Measurements from ENCODE around the gene TBCD.
"Not testable (repeated sequence)": the region's sequence is repeated elsewhere in the genome, so short reads cannot be mapped to it uniquely, and the experiment has no call there.

TBCD gene

DNA sequence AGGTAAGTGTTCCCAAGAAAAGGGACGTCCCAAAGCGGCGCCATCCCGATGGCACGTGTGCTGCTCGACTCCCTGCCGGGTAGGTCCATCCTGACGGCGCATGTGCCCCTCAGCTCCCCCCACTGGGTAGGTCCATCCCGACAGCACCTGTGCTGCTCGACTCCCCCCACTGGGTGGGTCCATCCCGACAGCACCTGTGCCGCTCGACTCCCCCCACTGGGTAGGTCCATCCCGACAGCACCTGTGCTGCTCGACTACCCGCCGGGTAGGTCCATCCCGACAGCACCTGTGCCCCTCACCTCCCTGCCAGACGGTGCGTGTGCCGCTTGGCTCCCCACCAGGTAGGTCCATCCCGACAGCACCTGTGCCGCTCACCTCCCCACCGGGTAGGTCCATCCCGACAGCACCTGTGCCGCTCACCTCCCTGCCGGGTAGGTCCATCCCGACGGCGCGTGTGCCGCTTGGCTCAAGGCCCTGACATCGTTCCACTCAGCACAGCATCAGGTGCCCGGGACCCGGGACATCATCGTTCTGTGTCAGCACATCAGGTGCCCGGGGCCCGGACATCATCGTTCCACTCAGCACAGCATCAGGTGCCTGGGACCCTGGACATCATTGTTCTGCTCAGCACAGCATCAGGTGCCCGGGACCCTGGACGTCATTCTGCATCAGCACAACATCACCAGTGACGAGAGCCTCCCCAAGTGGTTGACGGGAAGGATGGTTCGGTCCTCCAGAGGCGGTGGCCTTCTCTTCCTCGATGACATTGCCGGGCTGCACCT lies 22.2 kb upstream of the TBCD start:
- no peak for DNase-seq (ENCODE audit: low read depth)

DNA sequence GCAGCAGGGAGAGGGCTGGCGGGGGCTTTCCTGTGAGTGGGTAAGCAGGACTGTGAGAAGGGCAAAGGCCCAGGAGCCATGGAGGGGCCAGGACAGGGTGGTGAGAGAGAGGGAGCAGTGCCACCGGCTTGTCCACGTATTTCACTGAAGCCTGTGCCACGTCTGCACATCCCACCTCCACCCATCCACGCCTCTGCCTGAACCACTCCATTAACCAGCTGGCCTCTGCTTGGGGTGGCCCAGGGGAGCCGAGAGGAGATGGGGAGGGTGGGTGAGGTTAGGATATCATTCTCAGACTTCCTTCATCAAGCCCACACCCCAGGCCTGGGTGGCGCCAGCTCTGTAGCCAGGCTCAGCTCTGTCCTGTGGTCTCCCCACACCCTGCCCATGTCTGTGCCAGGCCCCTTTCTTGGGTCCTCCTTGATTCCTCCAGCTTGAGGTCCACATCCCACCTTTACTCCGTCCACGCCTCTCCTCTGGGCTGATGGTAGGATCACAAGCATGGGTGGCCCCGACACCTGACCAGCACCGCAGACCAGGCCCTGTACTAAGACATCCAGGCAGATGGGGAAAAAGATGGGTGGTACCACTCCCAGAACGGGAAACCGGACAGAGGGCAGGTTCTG lies 19.6 kb upstream of the TBCD start:
- no peak for DNase-seq (ENCODE audit: low read depth)

DNA sequence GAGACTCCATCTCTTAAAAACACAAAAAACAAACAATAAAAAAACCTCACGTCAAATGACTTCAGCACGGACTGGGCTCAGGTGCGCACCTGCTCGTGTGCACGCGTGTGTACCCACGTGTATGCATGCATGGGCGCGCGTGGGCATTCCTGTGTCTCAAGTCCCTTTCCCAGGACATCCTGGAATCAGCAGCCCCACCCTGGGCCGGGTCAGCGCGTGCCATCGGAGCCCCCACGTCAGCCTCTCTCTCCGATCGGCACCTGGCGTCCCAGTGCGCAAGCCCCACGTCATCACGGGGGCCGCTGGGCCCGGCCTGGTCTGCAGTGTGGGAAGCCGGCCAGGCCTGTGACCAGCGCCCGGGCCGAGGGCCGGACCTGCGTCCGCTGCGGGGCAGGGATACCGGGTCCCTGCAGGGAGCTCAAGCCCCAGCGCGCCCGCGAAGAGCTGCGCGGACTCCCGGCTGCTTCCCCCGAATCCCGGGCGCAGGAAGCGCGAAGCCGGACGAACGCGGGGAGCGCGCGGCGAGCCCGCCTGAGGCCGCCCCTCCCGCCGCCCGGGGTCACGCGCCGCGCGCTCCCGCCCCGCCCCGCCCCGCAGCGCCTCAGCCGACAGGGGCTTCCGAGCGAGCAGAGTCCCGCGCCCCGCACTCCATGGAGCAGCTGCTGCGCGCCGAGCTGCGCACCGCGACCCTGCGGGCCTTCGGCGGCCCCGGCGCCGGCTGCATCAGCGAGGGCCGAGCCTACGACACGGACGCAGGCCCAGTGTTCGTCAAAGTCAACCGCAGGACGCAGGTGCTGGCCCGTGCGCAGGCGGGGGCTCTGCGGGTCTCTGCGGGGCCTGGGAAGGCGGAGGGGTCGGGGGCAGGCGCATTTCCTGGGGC lies 16.6 kb upstream of the TBCD start, which contains the start of gene FN3K:
TSS of gene FN3K (plus strand) at position 629 of the 880 bp plus-strand sequence. CDS start at position 651, 22 bp downstream.
- peak; percentile 56 for DNase-seq (ENCODE audit: low read depth)

DNA sequence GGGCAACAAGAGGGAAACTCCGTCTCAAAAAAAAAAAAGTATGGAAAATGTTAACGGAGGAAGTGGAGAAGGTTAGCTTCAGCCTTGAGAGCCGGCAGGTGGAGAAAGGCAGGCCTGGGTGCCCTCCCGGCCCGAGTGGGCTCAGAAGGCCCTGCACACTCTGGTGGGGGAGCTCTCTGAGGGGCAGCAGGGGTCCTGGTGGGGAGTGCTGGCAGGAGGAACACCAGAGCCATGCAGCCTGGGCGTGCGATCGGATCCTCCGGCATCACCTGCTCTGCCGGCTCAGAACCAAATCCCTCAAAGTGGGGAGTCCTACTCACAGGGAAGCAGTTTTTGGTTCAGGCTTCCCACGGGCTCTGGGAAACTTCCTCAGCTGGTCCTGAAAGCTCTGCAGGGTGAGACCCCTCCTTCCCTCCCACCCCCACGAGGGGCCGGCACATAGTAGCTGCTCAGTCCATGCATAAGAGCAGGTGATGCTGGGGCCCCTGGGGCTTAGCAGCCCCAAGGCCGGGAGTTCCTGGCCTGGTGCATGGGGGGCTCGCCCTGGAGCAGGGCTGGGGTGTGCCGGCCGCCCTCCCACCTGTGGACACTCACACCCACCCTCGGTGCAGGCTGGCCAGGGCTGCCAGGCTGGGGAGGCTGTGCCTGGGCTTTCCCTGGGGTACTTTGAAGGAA lies 15.2 kb upstream of the TBCD start:
- no peak for DNase-seq (ENCODE audit: low read depth)

DNA sequence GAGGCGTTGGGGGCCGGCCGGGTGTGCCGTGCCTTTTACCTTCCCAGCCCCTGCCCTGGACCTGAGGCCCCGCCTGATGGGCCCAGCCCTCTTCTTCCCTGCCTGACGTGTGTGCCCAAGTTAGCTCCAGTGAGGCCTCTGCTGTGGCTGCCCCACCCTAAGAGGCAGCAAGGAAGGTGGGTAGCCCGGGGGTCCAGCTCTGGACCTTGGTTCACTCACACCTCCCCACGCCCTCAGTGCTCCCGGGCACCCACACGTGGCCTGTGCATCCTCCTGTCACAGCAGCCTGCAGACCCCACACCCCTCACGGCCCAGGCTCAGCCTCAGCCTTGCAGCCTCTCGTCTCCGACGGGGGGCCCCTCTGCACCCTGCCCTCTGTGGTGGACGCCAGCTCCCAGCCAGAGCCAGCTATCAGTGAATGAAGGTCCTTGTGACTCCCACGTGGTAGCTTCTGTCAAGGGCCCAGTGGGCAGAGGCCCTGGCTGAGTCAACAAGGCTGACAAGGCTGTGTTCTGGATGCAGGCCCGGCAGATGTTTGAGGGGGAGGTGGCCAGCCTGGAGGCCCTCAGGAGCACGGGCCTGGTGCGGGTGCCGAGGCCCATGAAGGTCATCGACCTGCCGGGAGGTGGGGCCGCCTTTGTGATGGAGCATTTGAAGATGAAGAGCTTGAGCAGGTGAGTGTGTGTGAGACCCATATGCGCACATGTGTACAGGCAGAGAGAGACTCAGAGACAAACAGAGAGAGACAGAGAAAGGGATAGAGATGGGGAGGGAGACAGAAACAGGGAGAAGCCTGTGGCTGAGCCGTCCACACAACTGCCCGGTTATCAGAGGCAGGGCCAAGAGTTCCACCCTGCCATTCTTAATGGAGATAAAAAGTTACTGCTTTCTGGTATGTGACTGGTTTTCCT lies 13.6 kb upstream of the TBCD start:
- no peak for DNase-seq (ENCODE audit: low read depth)

DNA sequence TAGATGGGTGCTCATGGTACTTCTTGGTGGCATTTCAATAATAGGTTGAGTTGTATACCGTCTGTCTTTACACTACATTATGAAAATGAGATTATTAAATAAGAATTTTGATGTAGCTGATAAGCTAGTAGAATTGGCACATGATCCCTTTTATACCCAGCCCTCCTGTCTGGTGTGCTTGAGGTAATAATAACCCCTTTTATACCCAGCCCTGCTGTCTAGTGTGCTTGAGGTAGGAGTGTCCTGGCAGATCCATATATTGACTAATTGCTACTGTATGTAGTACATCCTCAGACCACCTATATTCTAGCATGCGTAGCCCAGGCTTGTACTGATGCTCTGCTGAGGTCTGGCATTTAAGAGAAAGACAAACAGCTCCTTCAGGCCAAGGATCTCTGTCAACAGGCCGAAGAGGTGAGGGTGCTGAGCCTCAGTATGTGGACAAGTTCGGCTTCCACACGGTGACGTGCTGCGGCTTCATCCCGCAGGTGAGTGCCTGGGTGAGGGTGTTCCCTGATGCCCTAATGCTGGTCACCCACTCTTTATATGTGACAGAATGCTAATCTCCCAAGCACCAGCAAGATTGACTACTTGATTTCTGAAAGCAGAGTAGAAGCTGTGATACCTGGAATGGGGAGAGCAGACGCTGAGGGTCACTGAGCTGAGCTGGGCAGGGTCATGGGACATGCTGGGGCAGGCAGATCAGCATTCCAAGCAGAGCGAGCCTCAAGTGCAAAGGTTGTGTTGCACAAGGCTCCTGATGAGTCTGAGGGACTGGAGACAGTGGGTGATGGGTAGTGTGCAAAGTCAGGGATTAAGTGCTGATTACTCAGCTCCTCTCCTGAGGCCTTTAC lies 10.7 kb upstream of the TBCD start:
- DNase-seq (ENCODE audit: low read depth) = no peak

DNA sequence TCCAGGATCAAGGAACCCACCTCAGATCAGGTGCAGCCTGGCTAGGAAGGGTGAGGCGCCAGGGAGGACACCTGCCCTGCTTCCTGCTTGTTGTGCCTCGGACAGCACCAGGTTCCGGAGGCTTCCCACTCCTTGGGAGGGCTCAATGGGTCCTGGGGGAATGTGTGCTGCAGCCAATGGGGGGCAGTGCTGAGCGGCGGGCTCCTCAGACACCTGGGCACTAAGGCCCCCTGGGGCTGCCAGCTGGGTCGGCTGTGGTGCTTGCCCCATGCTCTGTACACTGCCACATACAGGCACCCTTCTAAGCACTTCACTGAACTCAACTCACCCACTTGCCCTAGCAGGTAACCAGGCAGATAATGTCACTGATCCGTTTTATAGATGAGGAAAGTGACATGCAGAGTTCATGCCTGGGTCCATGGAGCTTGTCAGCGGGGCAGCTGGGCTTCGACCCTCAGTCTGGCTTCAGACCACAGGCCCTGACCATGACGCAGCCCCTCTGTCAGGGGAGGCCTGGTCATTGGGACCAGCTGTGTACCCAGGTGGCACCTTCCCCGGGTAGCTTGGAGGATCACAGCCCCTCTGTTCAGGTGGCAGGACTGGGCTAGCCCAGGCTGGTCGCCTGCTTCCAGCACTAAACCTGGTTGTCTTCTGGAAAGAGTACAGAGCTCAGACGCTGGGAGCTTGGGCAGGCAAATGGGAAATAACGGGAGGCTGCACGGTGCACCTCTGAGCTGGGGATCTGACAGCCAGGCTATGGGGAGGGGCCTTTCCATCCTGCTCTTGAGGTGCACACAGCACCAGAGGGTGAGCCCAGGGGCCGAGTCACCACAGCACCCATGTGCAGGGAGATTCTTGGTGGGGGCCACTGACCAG lies 8.3 kb upstream of the TBCD start:
- no peak for DNase-seq (ENCODE audit: low read depth)

DNA sequence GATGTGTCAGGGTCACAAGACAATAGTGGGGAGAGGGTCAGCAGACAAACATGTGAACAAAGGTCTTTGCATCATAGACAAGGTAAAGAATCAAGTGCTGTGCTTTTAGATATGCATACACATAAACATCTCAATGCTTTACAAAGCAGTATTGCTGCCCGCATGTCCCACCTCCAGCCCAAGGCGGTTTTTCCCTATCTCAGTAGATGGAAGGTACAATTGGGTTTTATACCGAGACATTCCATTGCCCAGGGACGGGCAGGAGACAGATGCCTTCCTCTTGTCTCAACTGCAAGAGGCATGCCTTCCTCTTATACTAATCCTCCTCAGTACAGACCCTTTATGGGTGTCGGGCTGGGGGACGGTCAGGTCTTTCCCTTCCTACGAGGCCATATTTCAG lies 7.1 kb upstream of the TBCD start:
- not testable (repeated sequence) for DNase-seq (ENCODE audit: low read depth)

DNA sequence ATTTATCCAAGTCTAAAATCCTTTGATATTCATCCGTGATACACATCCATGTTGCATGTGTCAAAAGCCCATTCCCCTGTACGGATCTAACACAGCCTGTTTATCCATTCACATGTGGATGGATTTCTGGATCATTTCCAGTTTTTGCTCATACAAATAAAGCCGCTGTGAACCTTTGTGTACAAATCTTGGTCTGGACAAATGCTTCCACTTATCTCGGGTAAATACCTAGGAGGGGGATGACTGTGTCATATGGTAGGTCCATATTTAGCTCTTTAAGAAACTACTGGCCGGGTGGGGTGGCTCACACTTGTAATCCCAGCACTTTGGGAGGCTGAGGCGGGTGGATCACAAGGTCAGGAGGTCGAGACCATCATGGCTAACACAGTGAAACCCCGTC lies 6.3 kb upstream of the TBCD start:
- DNase-seq (ENCODE audit: low read depth) = no peak

DNA sequence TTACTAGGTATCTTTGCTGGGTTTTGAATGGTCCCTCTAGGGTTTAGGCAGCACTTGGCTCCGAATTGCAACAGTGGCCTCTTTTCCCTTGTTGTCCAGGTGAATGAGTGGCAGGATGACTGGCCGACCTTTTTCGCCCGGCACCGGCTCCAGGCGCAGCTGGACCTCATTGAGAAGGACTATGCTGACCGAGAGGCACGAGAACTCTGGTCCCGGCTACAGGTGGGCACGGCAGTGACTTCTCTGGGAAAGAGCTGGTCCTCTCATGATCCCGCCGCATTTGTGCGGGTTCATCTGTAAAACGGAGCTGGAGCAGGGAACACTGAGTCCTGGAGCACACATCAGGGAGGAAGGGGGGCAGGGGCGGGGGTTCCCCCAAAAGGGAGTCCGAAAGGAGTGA lies 3.1 kb upstream of the TBCD start:
- no peak for DNase-seq (ENCODE audit: low read depth)

DNA sequence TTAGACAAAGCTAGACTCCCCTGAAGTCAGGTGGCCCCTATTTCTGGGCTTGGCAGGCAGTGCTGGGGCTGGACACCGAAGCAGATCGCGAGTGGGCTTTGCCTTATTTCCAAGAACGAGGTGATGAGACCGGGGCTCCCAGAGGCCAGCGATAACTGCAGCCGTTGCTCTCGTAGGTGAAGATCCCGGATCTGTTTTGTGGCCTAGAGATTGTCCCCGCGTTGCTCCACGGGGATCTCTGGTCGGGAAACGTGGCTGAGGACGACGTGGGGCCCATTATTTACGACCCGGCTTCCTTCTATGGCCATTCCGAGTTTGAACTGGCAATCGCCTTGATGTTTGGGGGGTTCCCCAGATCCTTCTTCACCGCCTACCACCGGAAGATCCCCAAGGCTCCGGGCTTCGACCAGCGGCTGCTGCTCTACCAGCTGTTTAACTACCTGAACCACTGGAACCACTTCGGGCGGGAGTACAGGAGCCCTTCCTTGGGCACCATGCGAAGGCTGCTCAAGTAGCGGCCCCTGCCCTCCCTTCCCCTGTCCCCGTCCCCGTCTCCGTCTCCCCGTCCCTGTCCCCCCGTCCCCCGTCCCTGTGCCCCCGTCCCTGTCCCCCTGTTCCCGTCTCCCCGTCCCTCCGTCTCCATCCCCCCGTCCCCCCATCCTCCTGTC lies 1.5 kb upstream of the TBCD start:
- DNase-seq (ENCODE audit: low read depth) = no peak

DNA sequence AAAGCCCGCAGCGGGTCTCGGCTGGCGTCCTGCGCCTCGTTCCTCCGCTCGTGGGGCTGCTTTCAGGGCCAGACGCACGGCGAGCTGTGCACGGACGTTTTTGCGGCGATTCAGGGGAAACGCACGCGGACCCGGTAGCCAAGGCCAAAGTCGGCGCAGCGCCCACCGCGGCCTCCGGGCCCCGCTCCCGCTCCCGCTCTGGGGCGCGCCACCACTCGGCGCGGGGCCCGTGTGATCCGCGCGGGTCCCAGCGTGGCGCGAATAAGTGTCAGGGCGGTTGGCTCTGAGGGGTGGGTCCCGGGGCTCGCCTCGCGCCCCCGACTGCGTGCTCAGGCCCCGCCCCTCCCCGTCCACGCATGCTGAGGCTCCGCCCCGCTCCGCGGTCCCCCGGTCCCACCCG lies 694 bp upstream of the TBCD start:
- no peak for DNase-seq (ENCODE audit: low read depth)

DNA sequence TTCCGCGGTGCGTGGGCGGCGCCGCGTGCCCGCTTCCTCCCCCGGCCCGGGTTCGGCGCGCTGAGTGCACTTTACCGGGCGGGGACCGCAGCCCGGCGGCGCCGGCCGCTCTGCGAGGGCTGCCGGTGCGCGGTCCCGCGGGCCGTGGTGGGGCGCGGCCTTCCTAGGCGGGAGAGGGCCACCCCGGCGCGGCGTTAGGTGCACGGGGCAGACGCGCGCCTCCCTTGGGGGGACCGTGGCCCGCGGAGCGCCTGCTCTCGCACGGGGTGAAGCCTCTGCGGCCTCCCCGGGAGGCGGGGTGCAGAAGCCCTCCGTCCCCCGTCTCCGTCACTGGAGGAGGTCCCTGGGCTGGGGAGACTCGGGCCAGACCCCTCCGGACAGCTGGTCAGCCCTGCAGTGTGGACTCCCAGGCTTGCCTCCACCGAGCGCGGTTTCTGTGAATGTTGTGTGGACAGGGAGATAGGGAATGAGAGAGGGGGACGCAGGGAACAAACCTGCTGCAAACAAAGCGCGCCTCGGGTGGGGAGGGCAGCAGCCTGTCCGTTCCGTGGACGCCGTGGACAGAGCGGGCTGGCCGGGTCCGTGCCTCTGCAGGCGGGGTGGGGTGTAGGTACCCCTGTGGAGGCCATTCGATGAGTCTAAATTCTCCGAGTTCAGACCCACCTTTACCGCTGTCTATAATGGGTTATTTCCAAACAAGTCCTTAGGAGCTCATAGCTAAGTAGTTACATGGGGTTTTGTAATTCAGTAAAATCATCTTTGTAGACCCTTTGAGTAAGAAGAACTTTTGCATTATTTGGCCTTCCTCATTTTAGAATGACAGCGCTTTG lies 721 bp downstream of the TBCD start:
- peak; percentile 45 for DNase-seq (ENCODE audit: low read depth)

DNA sequence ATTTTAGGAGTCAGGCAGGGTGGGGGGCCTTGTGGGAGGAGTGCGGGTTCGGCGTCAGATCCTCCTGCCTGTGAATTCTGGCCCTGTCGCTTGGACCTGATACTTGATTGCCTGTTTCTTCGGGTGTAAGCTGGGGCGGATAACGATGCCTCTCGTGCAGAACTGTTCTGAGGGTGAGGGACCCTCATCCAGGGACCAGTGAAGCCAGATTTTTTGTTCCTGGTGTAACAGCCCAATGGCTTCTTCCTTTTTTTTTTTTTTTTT lies 1.3 kb downstream of the TBCD start:
- DNase-seq (ENCODE audit: low read depth) = no peak

DNA sequence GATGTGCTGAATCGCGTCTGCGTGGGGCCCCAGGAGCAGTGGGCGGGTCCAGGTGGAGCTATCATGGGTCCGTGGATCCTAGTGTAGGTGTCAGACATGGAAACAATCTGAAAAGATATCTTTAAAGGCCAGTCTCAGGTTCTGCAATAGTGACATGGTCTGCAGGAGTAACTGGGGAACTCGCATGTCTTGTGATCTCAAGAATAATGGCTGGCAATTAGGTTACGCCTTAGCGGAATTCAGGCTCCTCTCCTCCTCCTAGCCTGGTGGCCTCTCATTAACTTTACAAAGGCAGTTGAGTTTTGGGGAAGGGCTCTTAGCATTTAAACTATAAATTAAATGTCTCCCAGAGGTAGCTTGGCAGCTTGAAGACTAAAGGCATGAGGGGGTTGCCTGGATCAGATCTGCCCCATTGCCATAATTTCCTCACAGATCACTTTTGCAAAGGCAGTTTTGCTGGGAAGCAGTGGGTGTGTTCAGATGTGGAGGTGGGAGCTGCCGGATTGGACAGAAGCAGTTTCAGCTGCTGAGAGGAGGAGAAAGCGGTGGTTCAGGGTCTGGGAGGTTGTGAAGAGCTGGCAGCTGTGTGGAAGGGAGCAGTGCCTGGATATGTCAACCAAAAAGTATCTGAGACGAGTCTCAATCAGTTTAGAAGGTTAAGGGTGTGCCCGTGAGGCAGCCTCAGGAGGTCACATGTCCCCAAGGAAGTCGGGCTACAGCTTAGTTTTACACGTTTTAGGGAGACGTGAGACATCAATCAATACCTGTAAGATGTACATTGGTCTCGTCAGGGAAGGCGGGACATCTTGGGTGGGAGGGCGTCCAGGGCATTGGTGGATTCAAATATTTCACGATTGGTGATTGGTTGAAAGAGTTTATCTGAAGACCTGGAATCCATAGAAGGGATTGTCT lies 2.7 kb downstream of the TBCD start:
- no peak for DNase-seq (ENCODE audit: low read depth)

DNA sequence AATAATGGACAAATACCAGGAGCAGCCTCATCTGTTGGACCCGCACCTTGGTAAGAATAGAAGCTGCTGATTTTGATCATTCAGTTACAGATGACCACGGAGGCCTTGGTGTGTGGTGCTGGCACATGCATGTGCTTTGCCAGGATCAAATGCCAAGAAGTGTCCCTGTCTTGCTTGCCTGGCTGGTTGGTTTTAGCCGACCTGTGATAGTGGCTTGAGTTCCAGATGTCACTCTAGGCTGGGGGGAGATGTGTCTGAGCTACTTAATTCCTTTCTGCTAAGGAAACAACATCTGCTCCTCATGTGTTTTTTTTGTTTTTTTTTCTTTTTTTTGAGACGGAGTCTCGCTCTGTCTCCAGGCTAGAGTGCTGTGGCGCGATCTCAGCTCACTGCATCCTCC lies 4.3 kb downstream of the TBCD start:
- no peak for DNase-seq (ENCODE audit: low read depth)

DNA sequence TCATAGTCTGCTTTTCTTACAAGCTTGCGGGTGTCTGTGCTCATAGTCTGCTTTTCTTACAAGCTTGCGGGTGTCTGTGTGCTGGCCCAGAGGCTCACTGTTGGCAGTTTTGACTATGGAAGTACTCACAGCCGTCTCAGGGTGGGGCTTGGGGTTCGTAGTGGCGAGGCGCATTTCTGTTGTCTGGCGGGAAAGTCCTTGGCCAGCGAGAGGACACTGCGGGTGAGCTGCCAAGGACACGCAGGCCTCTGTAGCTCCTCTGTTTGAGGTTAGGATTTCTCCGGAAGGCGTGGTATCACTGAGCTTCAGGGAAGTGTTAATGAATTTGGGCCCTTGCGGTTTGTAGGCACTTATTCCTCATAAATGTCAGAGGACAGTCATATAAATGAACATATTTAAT lies 13.5 kb downstream of the TBCD start:
- no peak for DNase-seq (ENCODE audit: low read depth)
